H1 (cell line): ENCODE data around the gene KRT80. TPM values are rescaled to one million over a fixed set of nuclear protein-coding genes. Genes with fewer than 3 reads are reported as not detected.

Experiments used
- CTCF ChIA-PET: fragments of 300-600 bp; sonication (Branson Sonifier 250); formaldehyde crosslinking; loops from one replicate; lab custom pipeline; 2021; ENCODE audit not compliant: partially characterized antibody; lab: Charles Lee
- POLR2A ChIA-PET: fragments of 300-600 bp; sonication (Branson Sonifier 250); formaldehyde crosslinking; loops from one replicate; lab custom pipeline; 2021; ENCODE audit warnings: inconsistent platforms; ENCODE audit not compliant: partially characterized antibody; lab: Charles Lee
- DNase-seq, 2 experiments: peaks; one replicate each; pipeline versions ENCODE4 v3.0.0 to v3.0.0-alpha.2; 2010 to 2022; ENCODE audit warnings: low spot score in 2 of 2, low read depth in 1 of 2, mixed read lengths in 1 of 2
- FAIRE-seq: peaks from 2 replicates; lab custom pipeline; 2011; peaks lifted over from hg19 to GRCh38; lab: Jason Lieb, UNC
- H2AFZ ChIP-seq: 2 replicates; pipeline ENCODE4 v1.8.1; 2012; ENCODE audit warnings: low read length, inconsistent platforms
- H2AK5ac ChIP-seq: 2 replicates; pipeline ENCODE4 v1.6.1; 2013; ENCODE audit warnings: low read depth, low read length
- H2BK120ac ChIP-seq: replicated peaks from 2 replicates; pipeline ENCODE3; 2013; ENCODE audit warnings: low read depth, low read length, inconsistent platforms
- H2BK12ac ChIP-seq: 2 replicates; pipeline ENCODE4 v1.6.1; 2013; ENCODE audit warnings: low read depth, low read length
- H2BK15ac ChIP-seq: 2 replicates; pipeline ENCODE4 v1.6.1; 2013; ENCODE audit warnings: low read length
- H2BK20ac ChIP-seq: 2 replicates; pipeline ENCODE4 v1.6.1; 2013; ENCODE audit warnings: low read length
- H2BK5ac ChIP-seq: 2 replicates; pipeline ENCODE4 v1.6.1; 2013; ENCODE audit warnings: low read depth, low read length
- H3K14ac ChIP-seq: 2 replicates; pipeline ENCODE4 v1.6.1; 2013; ENCODE audit warnings: inconsistent platforms; ENCODE audit not compliant: insufficient read length
- H3K18ac ChIP-seq: 2 replicates; pipeline ENCODE4 v1.6.1; 2013; ENCODE audit warnings: low read length; ENCODE audit errors: extremely low read depth
- H3K23ac ChIP-seq: 2 replicates; pipeline ENCODE4 v1.6.1; 2013; ENCODE audit warnings: inconsistent platforms; ENCODE audit not compliant: insufficient read length
- H3K23me2 ChIP-seq: 2 replicates; pipeline ENCODE4 v1.6.1; 2013; ENCODE audit warnings: low read depth, low read length
- H3K27ac ChIP-seq: 2 replicates; pipeline ENCODE4 v1.6.1; 2011; ENCODE audit warnings: low read depth, low read length, inconsistent platforms
- H3K27me3 ChIP-seq, 4 experiments: replicated peaks in 1 of 4; 1 replicate in 1 of 4; 2 replicates in 3 of 4; pipeline versions ENCODE4 v1.6.1 to v1.8.1; 2011 to 2013; ENCODE audit warnings: low read length in 3 of 4, mild to moderate bottlenecking in 3 of 4, inconsistent platforms in 2 of 4, mixed read lengths in 2 of 4, moderate library complexity in 1 of 4; ENCODE audit not compliant: control insufficient read depth in 3 of 4, insufficient read depth in 3 of 4; ENCODE audit errors: extremely low read depth in 1 of 4
- H3K36me3 ChIP-seq, 4 experiments: 2 replicates each; pipeline versions ENCODE4 v1.6.1 to v1.8.1; 2011 to 2013; ENCODE audit warnings: mild to moderate bottlenecking in 4 of 4, low read length in 3 of 4, moderate library complexity in 2 of 4, control low read depth in 1 of 4, inconsistent platforms in 1 of 4; ENCODE audit not compliant: insufficient read depth in 4 of 4, control insufficient read depth in 2 of 4
- H3K4ac ChIP-seq: replicated peaks from 2 replicates; pipeline ENCODE3; 2013; ENCODE audit warnings: low read length, low read depth, mixed read lengths, inconsistent platforms; ENCODE audit not compliant: insufficient read length
- H3K4me1 ChIP-seq, 4 experiments: replicated peaks in 1 of 4; 1 replicate in 1 of 4; 2 replicates in 3 of 4; pipeline versions ENCODE4 v1.6.1 to v1.8.1; 2011 to 2013; ENCODE audit warnings: low read length in 3 of 4, inconsistent platforms in 2 of 4, mixed read lengths in 1 of 4; ENCODE audit not compliant: insufficient read depth in 4 of 4, control insufficient read depth in 3 of 4
- H3K4me2 ChIP-seq, 2 experiments: 2 replicates each; pipeline versions ENCODE4 v1.6.1 to v1.8.1; 2011 to 2013; ENCODE audit warnings: low read depth in 2 of 2, low read length in 2 of 2, control low read depth in 1 of 2, inconsistent platforms in 1 of 2, mild to moderate bottlenecking in 1 of 2; ENCODE audit not compliant: insufficient read depth in 1 of 2
- H3K4me3 ChIP-seq, 4 experiments: fragments of 200-600, 300-600 bp in 1 of 4; sonication (generic), shearing (Covaris generic), sonication (Bioruptor Twin) in 1 of 4; 2 replicates each; pipeline versions ENCODE4 v1.5.1 to v1.8.1; 2011 to 2016; ENCODE audit warnings: low read length in 4 of 4, low read depth in 3 of 4, control low read depth in 2 of 4, inconsistent platforms in 2 of 4, mild to moderate bottlenecking in 2 of 4, mixed read lengths in 1 of 4, moderate library complexity in 1 of 4; ENCODE audit not compliant: insufficient read depth in 2 of 4; ENCODE audit errors: extremely low read depth in 1 of 4
- H3K56ac ChIP-seq: replicated peaks from 2 replicates; pipeline ENCODE3; 2013; ENCODE audit warnings: low read depth, mild to moderate bottlenecking, mixed read lengths, low read length, inconsistent platforms; ENCODE audit not compliant: insufficient read length
- H3K79me1 ChIP-seq: 2 replicates; pipeline ENCODE4 v1.6.1; 2013; ENCODE audit warnings: low read depth, low read length, control low read depth
- H3K79me2 ChIP-seq, 2 experiments: 2 replicates each; pipeline versions ENCODE4 v1.6.1 to v1.8.1; 2012 to 2013; ENCODE audit warnings: low read length in 2 of 2, mild to moderate bottlenecking in 2 of 2, inconsistent platforms in 1 of 2; ENCODE audit not compliant: insufficient read depth in 2 of 2, control insufficient read depth in 1 of 2
- H3K9ac ChIP-seq, 4 experiments: replicated peaks in 1 of 4; 1 replicate in 1 of 4; 2 replicates in 3 of 4; pipeline versions ENCODE4 v1.6.1 to v1.8.1; 2011 to 2013; ENCODE audit warnings: low read depth in 3 of 4, low read length in 3 of 4, control low read depth in 2 of 4, mild to moderate bottlenecking in 2 of 4, moderate library complexity in 2 of 4, inconsistent platforms in 1 of 4; ENCODE audit errors: extremely low read depth in 1 of 4
- H3K9me3 ChIP-seq, 2 experiments: 2 replicates each; pipeline versions ENCODE4 v1.6.1 to v1.8.1; 2012 to 2013; ENCODE audit warnings: mild to moderate bottlenecking in 2 of 2, moderate library complexity in 2 of 2, control low read depth in 1 of 2, inconsistent platforms in 1 of 2, low read depth in 1 of 2, low read length in 1 of 2, mixed read lengths in 1 of 2; ENCODE audit not compliant: insufficient read depth in 2 of 2
- H4K20me1 ChIP-seq, 2 experiments: replicated peaks in 1 of 2; 2 replicates each; pipeline versions ENCODE3 to v1.8.1; 2011 to 2013; ENCODE audit warnings: inconsistent platforms in 2 of 2, low read length in 2 of 2, mild to moderate bottlenecking in 1 of 2; ENCODE audit not compliant: insufficient read depth in 2 of 2, control insufficient read depth in 1 of 2
- H4K5ac ChIP-seq: 2 replicates; pipeline ENCODE4 v1.6.1; 2013; ENCODE audit warnings: low read length, low read depth, mixed read lengths, inconsistent platforms; ENCODE audit not compliant: insufficient read length
- H4K8ac ChIP-seq: 2 replicates; pipeline ENCODE4 v1.8.0; 2013; ENCODE audit warnings: mild to moderate bottlenecking, moderate library complexity, low read length, inconsistent platforms; ENCODE audit not compliant: insufficient read depth; ENCODE audit errors: extremely low read depth
- H4K91ac ChIP-seq: replicated peaks from 2 replicates; pipeline ENCODE3; 2013; ENCODE audit warnings: low read length, mixed read lengths, inconsistent platforms; ENCODE audit not compliant: insufficient read length
- CHD1 ChIP-seq: IDR thresholded peaks from 2 replicates; pipeline ENCODE4 v1.6.1; 2012; ENCODE audit warnings: low read depth, low read length, improper control_type of control experiment
- E2F6 ChIP-seq: IDR thresholded peaks from 2 replicates; pipeline ENCODE4 v1.6.1; 2012; ENCODE audit warnings: inconsistent platforms
- JUND ChIP-seq: IDR thresholded peaks from 2 replicates; pipeline ENCODE4 v1.6.1; 2011; ENCODE audit warnings: mild to moderate bottlenecking, improper control_type of control experiment, low read length
- MAX ChIP-seq: IDR thresholded peaks from 2 replicates; pipeline ENCODE4 v1.6.1; 2012; ENCODE audit warnings: inconsistent platforms
- RAD21 ChIP-seq, 2 experiments: IDR thresholded peaks in 1 of 2; conservative IDR thresholded peaks in 1 of 2; 2 replicates each; pipeline ENCODE4 v1.6.1; 2011; ENCODE audit warnings: low read depth in 2 of 2, low read length in 2 of 2, improper control_type of control experiment in 1 of 2, inconsistent platforms in 1 of 2, mild to moderate bottlenecking in 1 of 2, moderate library complexity in 1 of 2
- SAP30 ChIP-seq: fragments of 300-600 bp; sonication (generic); IDR thresholded peaks from 2 replicates; pipeline ENCODE4 v1.7.1; 2012; ENCODE audit warnings: low read length, moderate library complexity, mild to moderate bottlenecking, inconsistent platforms; ENCODE audit not compliant: insufficient read depth, insufficient replicate concordance
- SIN3A ChIP-seq, 2 experiments: IDR thresholded peaks in 1 of 2; conservative IDR thresholded peaks in 1 of 2; 2 replicates each; pipeline ENCODE4 v1.6.1; 2011 to 2012; ENCODE audit warnings: low read length in 2 of 2, improper control_type of control experiment in 1 of 2, low read depth in 1 of 2, mild to moderate bottlenecking in 1 of 2
- WGBS, 2 experiments: shearing (Covaris generic) in 1 of 2; methylation state at CpG; one replicate each; pipeline versions ENCODE4 v1.1.6 to v1.1.7; 2013 to 2015; ENCODE audit warnings: low lambda C conversion rate in 2 of 2, mixed read lengths in 2 of 2, inconsistent platforms in 1 of 2, low coverage in 1 of 2, missing lambda C conversion rate in 1 of 2; ENCODE audit not compliant: insufficient replicate concordance in 2 of 2, insufficient coverage in 1 of 2, insufficient read length in 1 of 2; ENCODE audit errors: extremely low coverage in 1 of 2, missing lambda C conversion rate in 1 of 2; 5-methylcytosine and 5-hydroxymethylcytosine counted together
- polyA plus RNA-seq, 7 experiments: library from polyadenylated mRNA; depleted of rRNA in 3 of 7; stranded (reverse) in 5 of 7; unstranded in 2 of 7; fragments of >200 nt in 5 of 7; fragments of 200-250 nt in 2 of 7; gene quantifications; 1 replicate in 5 of 7; 2 replicates in 1 of 7; 4 replicates in 1 of 7; pipeline versions ENCODE4 v1.2.1 to v1.2.3, GENCODE V29; 2011 to 2013; ENCODE audit warnings: missing spikeins in 2 of 7, mixed read lengths in 2 of 7
- total RNA-seq: library from RNA; stranded (reverse); fragmentation: NEBNext Ultra II Directional; extraction: Animal tissue kit (Norgen Biotek cat#: 25700); gene quantifications from 2 replicates; pipeline ENCODE4 v1.2.1, GENCODE V29; 2021

Gene KRT80
- total and polyA plus RNA-seq, 2 of the 8 experiments (the other 6 are each of a cell fraction or from before 2014, with no cell fraction given), result 0.05 TPM; not detected in 1

GRCh38 chr12:52213564-52214420, 22.0 kb upstream of the KRT80 start:
- Histone ChIP-seq H3K79me1 (no peaks in the 10 kb centered on the region), H4K91ac (no peak overlapping the region), H3K36me3 (no peaks in the 10 kb centered on the region), H3K4me2 (no peak overlapping the region), H4K8ac (no peak overlapping the region; the same call in 1 of the 2 replicates), H3K23ac (no peak overlapping the region), H3K27me3 (no peaks in the 10 kb centered on the region), H3K14ac (no peak overlapping the region), H3K9ac (no peak overlapping the region), H4K5ac (no peak overlapping the region), H2BK120ac (no peak overlapping the region), H2BK20ac (no peak overlapping the region), H3K4ac (no peak overlapping the region), H3K9me3 (no peaks in the 10 kb centered on the region), H3K4me1 (peaks cover 0 to 4% (median under 1%) of the 10 kb centered on the region in 4 experiments; a peak in 4 of 7 replicates), H2AFZ (no peak overlapping the region; the same call in 1 of the 2 replicates), H3K4me3 (no peak overlapping the region), H2AK5ac (peak overlapping the region; percentile 28; the same call in 1 of the 2 replicates), H4K20me1 (peaks cover 0 to 3% of the 10 kb centered on the region in 2 experiments), H3K79me2 (no peaks in the 10 kb centered on the region), H2BK15ac (no peak overlapping the region), H3K23me2 (no peaks in the 10 kb centered on the region), H3K56ac (no peak overlapping the region), H3K18ac (no peak overlapping the region), H3K27ac (no peak overlapping the region), H2BK12ac (no peak overlapping the region; the same call in 1 of the 2 replicates), H2BK5ac (no peak overlapping the region)
- POLR2A ChIA-PET, result interaction anchor here (0.9 kb wide), 1 partner anchor 32 kb away, joined by 5 read pairs; no protein-coding TSS in a partner anchor
- CTCF ChIA-PET, result interaction anchor here (0.7 to 13.2 kb wide), 41 partner anchors 7 to 751 kb away, joined by 3 to 146 read pairs (median 6); partner anchors contain the start of genes KRT7 and KRT86
- peak; percentile 82 for FAIRE-seq
- DNase-seq, result peak; percentile 85 to 99
- WGBS, 2 experiments, result 48% methylated on average over 13 of the region's 13 CpGs; no CpG with 5 or more reads in 1 of the 2 experiments
- peak; percentile 62; the same call in 1 of the 2 replicates for TF ChIP-seq JUND
- TF ChIP-seq E2F6, result 0 out of 2 replicates have a peak, but pooled peaks have one; percentile 26
- no peak for TF ChIP-seq CHD1
- no peak for TF ChIP-seq SIN3A (conservative IDR thresholded peaks at IDR 0.05 in 1 of 2, IDR thresholded peaks at IDR 0.05 in 1 of 2; ENCODE audit: low read depth in 1 of 2, low read length in 2 of 2)
- no peak for TF ChIP-seq SAP30
- peak; percentile 91 to 95 for TF ChIP-seq RAD21 (IDR thresholded peaks at IDR 0.05 in 1 of 2, conservative IDR thresholded peaks at IDR 0.05 in 1 of 2; ENCODE audit: low read depth in 2 of 2, low read length in 2 of 2)
- TF ChIP-seq MAX, result 0 out of 2 replicates have a peak, but pooled peaks have one; percentile 35
